Glomerular endothelial cell (primary cell): Measurements from ENCODE around the gene GTPBP4. TPM values are rescaled to one million over a fixed set of nuclear protein-coding genes. Genes with fewer than 3 reads are reported as not detected.
"Not testable (repeated sequence)": the region's sequence is repeated elsewhere in the genome, so short reads cannot be mapped to it uniquely, and the experiment has no call there.

Experiments used
- DNase-seq: peaks from one replicate; pipeline ENCODE4 v3.0.0-alpha.2; 2011; ENCODE audit warnings: low read depth, low spot score; ENCODE audit errors: extremely low read depth
- total RNA-seq: library from RNA; depleted of rRNA; stranded (reverse); fragments of >200 nt; gene quantifications from 2 replicates; pipeline ENCODE4 v1.2.3, GENCODE V29; 2015

Gene GTPBP4
- total RNA-seq, 1 donor from 2014 or later: 34.9 TPM

DNA sequence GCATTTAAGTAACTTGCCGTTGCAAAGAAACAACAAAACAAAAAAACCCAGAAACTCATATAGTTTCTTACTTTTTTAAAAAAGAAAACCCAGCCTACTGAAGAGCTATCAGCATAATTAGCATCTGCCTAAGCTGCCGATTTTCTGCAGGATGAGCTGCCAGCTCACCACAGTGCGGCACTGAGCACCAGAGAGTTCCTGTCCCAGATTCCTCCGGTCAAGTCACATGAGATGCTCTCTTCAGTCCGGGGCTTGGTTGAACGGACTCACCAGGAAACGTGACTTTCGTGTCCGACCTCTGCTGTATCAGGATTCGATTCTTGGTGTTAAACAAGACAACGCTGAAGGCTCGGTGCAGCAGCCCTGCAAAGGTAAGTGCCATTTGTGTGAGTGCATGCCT, 34.2 kb downstream of the GTPBP4 start:
- no peak for DNase-seq

DNA sequence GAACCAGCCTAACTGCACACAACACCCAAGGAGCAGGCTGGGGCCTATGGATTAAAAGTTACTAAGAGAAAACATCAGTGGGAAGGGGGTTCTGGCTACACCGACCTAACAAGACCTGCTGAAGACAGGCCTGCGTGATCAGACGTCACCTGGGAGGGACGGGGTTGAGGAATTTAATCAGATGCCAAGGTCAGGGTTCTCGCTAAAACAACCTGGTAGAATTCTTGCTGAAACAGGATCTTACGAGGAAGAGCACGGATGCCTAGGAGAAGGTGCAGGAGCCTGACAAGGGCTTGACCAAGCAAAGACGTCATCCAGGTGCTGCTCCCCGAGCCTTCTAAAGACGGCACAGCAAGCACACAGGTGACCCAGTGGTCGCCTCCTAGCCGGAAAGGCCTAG, 35.9 kb downstream of the GTPBP4 start:
- no peak for DNase-seq

DNA sequence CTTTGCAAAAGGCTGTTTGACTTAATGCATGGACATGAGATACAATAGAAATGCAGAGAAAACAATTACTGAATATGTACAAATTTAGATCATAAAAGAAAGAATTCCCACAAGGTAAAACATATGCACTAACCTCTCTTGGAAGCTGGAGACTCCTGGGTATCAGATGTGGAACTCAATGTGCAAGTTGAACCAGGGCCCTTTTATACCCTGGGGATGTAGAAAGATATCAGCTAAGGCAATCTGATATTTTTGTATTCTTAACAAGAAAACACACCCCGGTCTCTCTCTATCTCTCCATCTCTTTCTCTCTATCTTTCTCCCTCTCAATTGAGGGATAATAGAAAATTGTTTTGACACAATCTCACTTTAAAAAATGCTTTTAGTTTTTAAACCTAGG, 37.4 kb downstream of the GTPBP4 start, which contains the start of gene IDI2:
Gene IDI2 (minus strand): TSS at position 177 of the 400 bp plus-strand sequence. CDS start 1,136 bp downstream, outside the sequence.
- no peak for DNase-seq

DNA sequence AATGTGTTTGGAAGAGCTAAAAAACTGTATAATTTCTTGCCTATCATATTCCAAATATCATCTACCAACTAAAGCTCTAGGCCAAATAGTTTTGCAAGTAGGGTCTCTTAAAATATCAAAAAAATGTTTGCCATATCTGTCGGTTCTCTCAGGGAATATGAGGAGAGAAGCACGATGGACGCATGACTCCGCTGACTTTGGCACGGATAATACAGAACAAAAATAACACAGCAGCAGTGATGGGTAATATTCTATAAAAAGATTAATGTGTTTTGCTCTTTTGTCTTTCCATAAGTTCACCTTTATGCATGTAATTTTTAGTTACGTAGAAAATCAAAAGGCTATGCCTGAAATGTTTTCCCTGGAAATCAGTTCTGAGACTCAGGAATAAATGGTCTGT, 38.3 kb downstream of the GTPBP4 start:
- no peak for DNase-seq

DNA sequence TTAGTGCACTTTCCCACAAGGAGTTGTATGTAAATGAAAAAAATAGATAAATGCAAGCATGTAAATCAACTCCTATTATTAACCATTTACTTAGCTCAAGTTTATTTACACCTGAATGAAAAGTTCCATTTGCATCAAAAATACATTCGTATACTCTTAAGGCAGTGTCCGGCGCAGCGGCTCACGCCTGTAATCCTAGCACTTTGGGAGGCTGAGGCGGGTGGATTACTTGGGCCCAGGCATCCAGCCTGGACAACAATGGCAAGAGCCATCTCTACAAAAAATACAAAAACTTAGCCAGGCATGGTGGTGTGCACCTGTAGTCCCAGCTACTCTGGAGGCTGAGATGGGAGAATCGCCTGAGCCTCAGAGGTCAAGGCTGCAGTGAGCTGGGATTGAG, 41.6 kb downstream of the GTPBP4 start:
- DNase-seq: no peak

DNA sequence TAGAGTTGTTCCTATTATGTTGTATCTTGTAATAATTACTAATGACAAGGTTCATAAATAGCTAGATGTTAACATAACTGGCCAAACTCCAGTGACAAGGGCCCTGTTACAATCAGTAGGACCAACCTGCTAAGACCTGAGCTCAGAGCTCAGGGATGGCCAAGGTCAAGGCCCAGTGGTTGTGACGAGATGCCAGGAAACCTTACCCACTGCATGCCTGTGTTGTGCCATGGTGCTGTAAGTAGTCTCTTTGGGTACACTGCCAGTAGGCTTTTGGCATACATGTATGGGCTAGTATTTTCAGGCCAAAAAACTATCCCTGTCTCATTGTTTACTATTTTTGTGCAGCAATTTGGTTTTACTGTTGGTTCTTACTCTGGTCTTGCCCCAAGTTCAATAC, 45.4 kb downstream of the GTPBP4 start:
- no peak for DNase-seq

DNA sequence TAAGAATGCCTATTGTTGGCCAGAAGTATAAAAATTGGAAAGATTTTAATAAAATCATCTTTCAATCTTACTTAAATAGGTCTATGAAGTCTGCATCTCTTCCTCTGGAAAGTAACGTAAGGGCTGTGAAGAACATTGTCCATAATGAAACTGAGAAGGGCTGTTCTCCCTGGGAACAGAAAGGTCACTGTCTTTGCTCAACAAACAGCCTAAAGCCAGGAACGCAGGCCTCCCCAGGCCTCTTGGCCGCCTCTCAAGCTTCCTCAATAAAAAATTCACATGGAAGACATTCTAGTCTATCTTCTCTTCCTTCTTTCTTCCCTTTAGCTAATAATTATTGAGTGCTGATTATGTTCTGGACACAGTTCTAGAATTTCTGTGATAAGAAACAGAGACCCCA, 46.5 kb downstream of the GTPBP4 start:
- no peak for DNase-seq

DNA sequence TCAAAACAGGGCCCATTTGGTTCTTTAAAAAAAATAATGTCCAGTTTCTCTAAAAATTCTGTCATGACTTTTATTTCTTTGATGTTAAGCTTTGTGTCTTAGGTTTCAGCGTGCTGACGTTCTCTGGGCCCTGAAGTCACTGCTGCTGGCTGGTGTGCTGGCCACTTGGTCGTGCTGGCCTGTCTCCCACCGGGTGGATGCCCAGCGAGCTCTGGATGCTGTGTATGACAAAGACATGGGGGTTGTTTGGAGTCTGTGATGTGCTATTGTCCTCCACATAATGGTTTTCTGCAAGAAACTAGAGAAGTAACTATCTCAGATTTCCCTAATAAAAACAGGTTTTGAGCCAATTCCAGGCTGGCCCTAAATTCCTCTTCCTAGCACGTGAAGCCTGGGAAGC, 47.0 kb downstream of the GTPBP4 start:
- DNase-seq: no peak

DNA sequence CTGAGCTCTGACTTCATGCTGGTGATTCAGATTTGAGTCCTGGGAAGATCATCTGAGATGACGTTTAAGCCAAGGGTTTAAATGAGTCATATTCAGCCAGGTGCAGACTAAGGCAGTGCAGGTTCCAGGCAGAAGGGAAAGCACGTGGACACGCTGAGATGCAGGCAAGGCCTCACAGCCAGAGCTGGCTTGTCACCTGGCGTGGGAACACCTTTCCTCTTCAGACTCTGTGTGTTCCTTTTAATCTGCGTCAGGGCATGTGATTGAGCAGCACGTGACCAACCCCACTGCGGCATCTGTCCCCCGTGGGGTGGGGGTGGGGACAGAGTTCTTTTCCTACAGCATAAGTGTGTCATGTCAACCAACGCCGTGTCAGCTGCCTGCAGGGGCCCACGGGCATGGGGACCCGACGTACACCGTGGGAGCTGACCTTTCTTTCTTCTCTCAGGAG, 48.1 kb downstream of the GTPBP4 start:
- DNase-seq: no peak

DNA sequence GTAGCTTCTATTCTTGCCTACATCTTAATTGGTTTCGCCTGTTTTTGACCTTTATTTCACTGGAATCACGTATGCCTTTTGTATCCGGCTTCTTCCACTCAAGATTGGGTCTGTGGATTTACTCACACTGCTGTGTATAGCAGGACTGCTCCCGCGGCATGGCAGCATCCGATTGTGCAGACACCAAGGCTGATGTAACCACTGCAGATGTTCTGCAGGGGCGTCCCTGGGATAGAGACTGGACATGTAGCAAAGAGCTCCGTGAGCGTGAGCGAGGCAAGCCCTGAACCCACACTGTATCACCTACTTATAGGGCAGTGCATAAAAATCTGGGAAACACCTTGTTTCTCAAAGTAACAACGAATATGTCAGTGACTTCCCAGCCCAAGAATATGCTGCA, 48.9 kb downstream of the GTPBP4 start:
- no peak for DNase-seq

DNA sequence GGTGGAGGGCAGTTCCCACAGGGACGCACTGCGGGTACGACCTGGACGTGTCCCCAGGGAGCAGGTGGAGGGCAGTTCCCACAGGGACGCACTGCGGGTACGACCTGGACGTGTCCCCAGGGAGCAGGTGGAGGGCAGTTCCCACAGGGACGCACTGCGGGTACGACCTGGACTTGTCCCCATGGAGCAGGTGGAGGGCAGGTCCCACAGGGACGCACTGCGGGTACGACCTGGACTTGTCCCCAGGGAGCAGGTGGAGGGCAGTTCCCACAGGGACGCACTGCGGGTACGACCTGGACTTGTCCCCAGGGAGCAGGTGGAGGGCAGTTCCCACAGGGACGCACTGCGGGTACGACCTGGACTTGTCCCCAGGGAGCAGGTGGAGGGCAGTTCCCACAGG, 50.5 kb downstream of the GTPBP4 start:
- not testable (repeated sequence) for DNase-seq

DNA sequence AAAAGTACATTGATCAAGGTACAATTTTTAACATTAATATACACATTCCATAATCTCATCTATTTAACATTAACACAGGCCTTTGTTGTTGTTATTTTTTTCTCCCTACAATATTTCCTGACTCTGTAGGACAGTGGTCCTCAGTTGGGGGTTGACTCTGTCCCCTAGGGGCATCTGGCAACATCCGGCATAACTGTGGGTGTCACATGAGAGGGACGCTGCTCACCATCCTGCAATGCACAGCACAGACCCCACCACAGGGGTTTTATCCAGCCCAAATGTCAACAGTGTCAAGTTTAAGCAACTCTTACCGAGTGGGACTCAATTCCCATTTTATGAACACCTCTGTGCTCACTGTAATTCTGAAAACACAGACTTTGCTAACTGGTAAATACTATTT, 51.9 kb downstream of the GTPBP4 start:
- no peak for DNase-seq

DNA sequence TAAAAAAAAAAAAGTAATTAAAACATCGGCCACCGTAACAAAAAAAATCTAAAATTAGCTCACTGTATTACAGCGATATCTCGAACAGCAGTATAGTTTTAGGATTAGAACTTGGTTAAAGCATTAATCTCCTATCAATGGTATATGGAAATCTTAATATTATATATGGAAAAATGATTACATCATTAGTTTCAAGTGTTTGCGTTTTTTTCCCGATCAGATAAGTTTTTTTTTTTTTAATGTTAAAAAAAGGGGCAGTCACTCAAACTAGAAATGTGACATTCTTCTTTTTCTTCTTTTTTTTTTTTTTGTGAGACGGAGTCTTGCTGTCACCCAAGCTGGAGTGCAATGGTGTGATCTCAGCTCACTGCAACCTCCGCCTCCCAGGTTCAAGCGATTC, 53.3 kb downstream of the GTPBP4 start:
- no peak for DNase-seq

DNA sequence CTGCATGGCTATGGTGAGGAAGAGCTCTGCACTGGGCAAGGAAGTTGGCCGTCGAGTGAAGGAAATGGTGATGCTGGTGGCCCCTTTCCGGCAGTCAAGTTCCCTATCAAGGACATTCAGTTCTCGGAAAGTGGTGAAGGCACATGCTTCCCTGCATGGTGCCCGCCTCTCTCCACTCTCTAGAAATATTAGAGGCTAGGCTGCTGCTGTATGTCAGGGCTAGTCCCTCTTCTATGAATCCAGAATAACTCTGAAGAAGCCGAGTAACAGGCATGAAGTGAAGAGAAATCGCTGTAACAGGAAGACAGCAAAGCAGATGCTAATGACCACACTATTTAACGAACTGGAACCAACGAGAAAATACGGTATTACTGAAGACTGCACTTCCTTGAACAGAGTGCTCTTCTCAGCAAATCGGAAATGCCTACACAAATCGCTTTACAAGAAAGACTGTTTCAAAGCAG, 55.3 kb downstream of the GTPBP4 start:
- no peak for DNase-seq

DNA sequence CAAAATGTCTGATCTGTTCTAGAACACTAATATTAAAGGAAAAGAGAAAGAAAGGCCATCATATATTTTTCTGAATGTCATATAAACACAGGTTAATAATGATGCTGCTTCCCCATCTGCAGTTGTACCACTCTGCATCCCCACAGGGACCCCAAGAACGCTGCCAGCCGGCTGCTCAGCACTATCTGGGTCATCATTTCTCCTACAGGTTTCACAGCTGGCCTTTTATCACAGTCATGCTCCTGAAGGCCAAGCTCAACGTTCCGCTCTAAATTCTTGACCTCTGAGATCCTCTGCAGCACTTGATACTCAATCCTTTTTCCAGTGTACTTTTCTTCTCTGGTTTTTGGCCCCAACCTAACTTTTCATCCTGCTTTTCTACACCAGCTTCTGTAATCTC, 55.9 kb downstream of the GTPBP4 start:
- DNase-seq: no peak

DNA sequence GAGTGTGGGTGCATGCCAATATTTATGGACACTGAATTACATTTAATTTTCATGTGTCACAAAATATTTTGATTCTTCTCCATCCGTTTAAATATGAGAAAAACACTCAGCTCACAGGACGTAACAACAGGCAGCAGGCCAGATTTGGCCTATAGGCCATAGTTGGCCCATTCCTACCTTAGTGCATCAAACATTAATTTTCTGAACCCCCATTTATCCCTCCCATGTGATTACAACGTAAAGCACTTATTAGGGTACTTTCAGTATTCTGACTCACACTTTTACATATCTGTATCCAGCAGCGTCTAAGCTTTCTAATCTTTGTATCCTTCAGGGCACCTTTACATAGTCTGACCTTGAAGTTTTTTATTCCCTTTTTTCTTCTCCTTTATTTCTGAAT, 56.7 kb downstream of the GTPBP4 start:
- no peak for DNase-seq

DNA sequence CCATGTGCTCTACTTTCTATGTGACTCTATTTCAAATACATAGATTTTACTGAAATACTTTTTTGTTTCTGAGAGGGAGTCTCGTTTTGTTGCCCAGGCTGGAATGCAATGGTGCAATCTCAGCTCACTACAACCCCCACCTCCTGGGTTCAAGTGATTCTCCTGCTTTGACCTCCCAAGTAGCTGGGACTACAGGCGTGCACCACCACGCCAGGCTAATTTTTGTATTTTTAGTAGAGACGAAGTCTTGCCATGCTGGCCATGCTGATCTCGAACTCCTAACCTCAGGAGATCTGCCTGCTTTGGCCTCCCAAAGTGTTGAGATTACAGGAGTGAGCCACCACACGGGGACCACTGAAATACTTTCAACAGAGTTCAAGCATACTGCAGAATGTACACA, 57.2 kb downstream of the GTPBP4 start:
- DNase-seq: no peak

DNA sequence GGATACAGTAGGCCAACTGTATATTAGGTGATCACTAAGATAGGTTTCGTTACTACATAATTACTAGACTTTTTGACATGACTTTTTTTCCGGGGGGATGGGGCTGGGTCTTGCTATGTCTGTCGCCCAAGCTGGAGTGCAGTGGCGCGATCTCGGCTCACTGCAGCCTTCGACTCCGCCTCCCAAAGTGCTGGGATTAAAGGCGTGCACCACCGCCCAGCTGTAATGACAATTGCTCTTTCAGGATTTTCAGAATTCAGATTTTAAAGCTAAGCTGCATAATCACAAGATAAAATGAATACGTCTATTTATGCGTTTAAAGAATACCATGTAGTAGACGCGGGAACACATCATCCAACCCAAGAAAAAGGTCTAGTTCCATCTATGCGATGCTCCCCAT, 59.7 kb downstream of the GTPBP4 start:
- DNase-seq: no peak

DNA sequence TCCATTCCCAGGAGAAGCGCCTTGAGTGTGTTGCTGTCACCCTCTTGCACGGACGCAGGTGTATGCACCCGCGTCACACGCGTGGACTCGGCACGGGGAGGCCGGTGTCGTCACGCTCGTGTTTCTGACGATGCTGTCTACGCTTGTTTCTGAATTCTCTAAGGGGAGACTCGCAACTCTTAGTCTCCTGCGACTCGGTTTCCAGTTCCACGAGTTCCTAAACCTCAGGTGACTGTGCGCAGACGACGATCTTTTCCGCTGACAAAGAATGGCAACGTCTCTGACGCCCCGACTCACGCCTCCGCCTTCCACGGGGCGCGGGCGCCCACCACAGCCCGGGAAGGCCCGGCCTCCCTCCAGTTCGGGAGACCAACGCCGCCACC, 60.1 kb downstream of the GTPBP4 start:
- DNase-seq: no peak

DNA sequence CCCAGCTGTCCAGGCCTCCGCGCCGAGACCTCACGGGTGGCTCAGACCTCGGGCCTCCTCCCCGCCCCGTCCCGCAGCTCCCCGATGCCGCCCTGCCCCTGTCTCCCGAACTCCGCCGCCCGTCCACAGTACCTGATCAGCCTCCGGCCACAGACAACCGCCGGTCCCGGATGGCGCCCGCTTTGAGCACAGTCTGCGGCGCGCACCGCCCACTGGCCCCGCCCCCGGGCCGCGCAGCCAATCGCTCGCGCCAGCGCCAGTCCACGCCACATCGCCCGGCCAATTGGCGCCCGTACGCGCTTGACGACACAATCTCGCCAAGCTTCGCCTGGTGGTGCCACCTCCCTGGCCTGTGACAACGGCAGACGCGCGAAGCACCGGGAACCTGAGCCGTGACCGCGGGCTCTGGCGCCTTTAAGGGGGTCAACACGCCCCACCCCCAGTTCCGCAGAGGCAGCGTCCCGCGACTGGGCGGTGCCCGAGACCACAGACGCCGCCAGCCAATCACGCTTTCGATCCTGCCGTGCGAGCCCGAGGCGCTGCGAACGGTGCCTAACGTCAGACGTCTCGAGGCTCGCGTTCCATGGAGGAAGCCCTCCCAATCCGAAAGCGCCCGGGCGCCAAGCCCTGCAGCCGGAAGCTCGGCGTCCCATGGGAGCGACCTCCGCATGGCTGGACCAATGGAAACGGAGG, 60.6 kb downstream of the GTPBP4 start, which contains the start of gene IDI1:
Gene IDI1 (minus strand): TSS at position 388 of the 693 bp plus-strand sequence. CDS start 116 bp downstream, at position 272.
- DNase-seq: peak; percentile 73

DNA sequence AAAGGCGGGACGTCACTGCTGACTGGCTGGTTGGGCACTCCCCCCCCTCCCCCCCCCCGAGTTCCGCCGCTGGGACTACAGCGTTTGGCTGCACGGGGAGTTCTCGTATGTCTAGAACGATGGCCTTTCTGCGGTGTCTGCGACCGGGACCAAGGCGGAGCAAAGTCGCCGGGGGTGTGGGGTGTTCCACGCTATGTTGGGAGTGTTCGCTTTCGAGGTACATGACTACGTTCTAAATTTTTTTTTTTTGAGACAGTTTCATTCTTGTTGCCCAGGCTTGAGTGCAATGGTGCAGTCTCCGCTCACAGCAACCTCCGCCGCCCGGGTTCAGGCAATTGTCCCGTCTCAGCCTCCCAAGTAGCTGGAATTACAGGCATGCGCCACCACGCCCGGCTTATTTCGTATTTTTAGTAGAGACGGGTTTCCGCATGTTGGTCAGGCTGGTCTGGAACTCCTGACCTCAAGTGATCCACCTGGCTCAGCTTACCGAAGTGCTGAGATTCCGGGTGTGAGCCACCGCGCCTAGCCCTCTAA, 61.3 kb downstream of the GTPBP4 start:
- DNase-seq: no peak

DNA sequence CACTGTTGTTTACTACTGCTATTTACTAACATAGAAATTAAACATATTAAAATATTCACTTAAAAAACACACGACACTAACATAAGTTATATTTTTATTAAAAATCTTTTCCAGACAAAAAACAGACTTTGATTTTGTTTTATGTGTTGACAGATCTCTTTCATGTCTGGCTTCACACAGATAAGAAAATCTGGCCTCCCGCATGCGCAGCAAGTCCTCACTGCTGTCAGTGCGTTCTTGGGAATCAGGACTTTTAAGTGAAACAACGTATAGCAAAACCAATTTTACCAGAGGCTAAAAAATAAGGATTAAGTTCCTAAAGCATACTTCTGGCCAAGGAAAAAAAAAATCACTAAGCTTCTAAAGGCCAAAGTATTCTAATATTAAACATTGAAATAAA, 61.9 kb downstream of the GTPBP4 start:
- no peak for DNase-seq

DNA sequence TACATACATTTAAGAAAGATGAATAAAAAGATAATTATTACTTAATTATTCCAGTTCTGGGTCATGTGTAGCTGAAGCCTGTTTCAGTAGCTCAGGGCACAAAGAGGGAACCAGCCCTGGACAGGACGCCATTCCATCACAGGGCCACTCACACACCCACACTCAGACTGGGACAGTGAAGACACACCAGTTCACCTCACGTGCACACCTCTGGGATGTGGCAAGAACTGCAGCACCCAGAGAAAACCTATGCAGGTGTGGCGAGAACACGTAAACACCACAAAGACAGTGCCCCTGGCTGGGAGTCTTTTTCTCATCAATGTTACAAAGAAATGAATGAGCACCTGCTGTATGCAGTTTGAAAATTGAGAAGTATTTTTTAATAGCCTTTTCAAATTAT, 62.3 kb downstream of the GTPBP4 start:
- no peak for DNase-seq
